NK-92 (cell line): ENCODE data around the gene FSCN2.

Experiments
- DNase-seq: peaks from one replicate; lab custom pipeline; 2025; ENCODE audit not compliant: unreplicated experiment; lab: John Stamatoyannopoulos, UW

FSCN2 gene

GRCh38 chr17:81489998-81490992 lies 37.9 kb upstream of the FSCN2 start:
- DNase-seq, result no peak

DNA sequence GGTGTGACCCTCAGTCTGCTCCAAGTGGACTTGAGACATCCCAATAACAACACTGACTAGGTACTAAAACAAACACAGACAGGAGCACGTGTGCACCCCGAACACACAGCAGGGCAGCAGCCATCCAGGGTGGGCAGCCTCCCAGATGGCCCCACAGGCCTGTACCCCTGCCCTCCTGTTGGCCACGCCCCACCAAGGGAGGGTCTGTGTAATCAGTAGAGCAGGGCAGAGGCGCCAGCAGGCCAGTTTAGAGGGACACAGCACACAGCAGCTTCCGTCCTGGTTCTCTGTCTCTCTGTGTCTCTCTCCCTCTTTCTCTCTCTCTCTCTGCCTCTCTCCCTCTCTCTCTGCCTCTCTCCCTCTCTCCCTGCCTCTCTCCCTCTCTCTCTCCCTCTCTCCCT lies 37.0 kb upstream of the FSCN2 start:
- no peak for DNase-seq

DNA sequence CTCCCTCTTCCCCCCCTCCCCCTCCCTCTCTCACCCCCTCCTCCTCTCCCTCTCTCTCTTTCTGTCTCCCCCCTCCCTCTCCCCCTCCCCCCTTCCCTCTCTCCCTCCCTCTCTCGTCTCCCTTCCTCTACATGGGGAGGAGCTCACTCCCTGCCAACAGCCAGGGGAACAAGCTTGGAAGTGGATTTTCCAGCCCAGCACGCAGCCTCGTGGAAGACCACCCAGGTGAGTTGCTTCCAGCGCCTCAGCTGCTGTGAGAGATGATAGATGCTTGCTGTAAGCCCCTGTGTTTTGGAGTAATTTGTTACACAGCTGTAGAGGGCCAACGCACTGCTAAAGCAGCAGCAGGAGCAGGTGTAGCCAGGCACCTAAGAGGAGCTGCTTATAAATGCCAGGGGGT lies 36.4 kb upstream of the FSCN2 start:
- DNase-seq, result no peak

- DNase-seq, result no peak
Measured at GRCh38 chr17:81492202-81492601, 36.0 kb upstream of the FSCN2 start.

- no peak for DNase-seq
Measured at GRCh38 chr17:81492706-81493105, 35.5 kb upstream of the FSCN2 start.

- DNase-seq, result no peak
Measured at GRCh38 chr17:81493198-81494038, 34.8 kb upstream of the FSCN2 start.

GRCh38 chr17:81494626-81495377 lies 33.4 kb upstream of the FSCN2 start:
- no peak for DNase-seq

DNA sequence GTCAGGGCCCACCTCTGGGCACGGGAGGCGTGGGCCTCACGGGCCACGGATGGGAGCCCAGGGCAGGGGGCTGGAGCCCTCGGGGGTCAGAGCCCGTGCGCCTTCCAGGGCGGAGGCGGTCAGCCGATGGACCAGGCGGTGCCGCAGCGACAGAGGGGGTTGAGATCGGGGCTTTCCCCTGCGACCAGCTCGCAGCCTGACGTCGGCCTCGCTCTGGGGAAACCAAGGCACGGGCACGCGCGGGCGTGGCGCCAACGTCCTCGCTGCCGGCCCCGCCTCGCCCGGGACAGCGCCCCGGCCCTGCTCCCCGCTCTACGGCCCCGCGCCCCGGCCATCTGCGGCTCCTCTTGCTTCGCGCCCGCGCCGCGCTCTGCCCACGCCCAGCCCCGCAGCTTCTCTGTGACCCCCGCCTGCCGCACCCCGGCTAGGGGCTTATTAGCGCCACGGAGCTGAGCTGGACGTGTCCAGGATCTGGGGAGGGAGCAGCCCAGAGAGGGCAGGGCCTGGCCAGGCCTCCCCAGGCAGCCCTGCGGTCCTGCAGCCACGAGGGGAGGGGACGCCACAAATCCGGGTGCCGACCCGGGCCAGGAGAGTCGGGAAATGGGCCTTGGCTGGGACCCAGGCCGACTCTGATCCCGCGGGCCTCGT lies 29.1 kb upstream of the FSCN2 start:
- no peak for DNase-seq

GRCh38 chr17:81499601-81499970 lies 28.6 kb upstream of the FSCN2 start:
- DNase-seq, result no peak

DNA sequence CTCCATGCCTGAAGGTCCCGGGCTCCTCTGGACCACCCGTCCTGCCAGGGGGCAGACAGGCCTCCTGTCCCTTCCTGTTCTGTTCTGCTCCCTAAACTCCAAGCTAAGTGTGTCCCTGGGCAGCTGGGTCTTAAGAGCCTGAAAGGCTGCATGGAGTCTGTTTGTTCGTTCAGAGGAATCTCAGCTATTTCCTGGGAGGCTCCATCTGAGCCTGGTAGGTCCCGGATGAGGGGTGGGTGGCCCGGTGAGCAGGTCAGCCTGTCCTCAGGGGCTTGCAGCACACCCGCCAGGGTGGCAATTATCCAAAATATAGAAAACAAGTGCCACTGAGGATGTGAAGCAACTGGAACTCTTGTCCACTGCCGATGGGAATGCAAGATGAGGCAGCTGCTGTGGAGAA lies 28.1 kb upstream of the FSCN2 start:
- DNase-seq, result no peak

DNA sequence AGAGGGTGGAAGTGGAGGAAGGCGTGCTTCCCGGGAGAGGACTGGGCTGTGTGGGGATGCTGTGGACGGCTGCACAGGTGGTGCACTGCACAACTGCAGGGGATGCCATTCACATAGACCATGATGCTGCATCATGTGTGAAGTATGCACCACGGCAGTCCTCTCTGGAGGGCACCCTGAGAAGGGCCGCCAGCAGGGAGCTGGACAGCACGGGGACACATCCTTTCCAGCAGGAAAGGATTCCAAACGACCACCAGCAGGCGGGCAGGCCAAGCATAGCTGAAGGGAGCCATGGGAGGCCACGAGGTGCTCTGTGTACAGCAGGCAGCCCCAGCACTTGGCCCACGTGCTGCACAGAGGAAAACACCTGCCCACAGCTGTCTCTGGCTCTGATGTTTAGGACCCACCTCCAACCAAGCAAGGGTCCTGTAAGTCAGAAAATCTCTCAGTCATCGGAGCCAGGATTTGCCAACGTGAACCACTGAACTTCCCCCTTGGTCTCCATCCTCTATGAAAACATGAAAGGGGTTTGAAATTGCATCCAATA lies 25.6 kb upstream of the FSCN2 start:
- DNase-seq, result no peak

DNA sequence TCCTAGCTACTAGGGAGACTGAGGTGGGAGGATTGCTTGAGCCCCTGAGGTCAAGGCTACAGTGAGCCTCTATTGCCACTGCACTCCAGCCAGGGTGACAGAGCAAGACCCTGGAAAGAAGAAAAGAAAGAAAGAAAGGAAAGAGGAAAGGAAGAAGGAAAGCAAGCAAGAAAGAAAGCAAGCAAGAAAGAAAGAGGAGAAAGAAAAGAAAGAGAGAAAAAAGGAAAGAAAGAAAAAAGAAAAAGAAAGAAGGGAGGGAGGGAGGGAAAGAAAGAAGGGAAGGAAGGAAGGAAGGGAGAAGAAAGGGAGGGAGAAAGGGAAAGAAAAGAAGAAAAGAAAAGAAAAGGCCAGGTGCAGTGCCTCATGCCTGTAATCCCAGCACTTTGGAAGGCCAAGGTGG lies 24.6 kb upstream of the FSCN2 start:
- no peak for DNase-seq

DNA sequence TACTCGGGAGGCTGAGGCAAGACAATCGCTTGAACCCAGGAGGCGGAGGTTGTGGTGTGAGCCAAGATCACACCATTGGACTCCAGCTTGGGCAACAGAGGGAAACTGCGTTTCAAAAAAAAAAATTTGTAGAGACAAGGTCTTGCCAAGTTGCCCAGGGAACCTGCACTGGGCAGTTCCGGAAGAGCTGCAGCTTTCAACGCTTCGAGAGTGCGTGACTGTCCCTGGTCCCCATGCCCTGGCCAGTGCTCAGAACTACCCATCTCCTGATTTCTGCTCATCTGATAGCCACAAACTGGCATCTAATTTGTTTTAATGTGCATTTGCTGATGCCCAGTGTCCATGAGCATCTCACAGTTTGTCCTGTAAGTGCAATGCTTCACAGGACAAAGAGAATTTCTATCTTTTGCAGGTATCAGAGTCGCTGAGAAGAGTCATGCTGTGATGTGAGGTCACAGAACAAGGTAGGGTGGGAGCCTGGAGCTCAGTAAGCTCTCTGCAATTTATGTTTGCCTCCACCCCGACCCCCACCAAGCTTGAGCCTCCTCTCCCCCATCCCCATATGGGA lies 19.5 kb upstream of the FSCN2 start:
- no peak for DNase-seq

GRCh38 chr17:81509207-81509971 lies 18.8 kb upstream of the FSCN2 start:
- no peak for DNase-seq

DNA sequence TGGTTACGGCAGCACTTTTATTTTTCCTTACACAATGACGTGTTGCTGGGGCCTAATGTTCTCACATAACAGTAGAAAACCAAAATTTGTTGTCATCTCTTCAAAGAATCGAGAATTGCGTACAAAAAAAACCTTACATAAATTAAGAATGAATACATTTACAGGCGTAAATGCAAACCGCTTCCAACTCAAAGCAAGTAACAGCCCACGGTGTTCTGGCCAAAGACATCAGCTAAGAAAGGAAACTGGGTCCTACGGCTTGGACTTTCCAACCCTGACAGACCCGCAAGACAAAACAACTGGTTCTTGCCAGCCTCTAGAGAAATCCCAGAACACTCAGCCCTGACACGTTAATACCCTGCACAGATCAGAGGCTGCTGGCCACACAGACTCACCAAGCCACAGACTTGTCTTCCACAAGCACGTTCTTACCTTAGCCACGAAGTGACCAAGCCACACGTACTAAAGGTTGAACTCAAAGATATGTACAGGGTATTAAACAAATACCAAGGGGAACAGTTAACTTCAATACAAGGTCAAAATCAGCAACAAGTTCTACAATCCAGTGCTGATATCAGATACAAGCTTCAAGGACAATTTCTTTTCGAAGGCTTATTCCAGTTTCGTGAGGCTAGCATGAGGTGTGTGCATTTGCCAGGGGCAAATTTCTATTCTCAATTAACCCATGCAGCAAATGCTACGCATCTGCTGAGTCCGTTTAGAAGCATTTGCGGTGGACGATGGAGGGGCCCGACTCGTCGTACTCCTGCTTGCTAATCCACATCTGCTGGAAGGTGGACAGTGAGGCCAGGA lies 18.0 kb upstream of the FSCN2 start:
- no peak for DNase-seq

DNA sequence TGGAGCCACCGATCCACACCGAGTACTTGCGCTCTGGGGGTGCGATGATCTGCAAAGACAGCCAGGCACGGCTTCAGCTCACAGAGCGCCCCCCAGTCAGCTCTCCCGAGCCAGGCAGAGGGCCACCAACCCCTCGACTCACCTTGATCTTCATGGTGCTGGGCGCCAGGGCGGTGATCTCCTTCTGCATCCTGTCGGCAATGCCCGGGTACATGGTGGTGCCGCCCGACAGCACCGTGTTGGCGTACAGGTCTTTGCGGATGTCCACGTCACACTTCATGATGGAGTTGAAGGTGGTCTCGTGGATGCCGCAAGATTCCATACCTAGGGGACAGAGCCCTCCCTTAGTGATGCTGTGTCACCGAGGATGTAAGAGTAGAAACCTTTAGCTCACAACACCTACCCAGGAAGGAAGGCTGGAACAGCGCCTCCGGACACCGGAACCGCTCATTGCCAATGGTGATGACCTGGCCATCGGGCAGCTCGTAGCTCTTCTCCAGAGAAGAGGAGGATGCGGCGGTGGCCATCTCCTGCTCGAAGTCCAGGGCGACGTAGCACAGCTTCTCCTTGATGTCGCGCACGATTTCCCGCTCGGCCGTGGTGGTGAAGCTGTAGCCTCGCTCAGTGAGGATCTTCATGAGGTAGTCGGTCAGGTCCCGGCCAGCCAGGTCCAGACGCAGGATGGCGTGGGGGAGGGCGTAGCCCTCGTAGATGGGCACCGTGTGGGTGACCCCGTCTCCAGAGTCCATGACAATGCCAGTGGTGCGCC lies 17.2 kb upstream of the FSCN2 start:
- no peak for DNase-seq

DNA sequence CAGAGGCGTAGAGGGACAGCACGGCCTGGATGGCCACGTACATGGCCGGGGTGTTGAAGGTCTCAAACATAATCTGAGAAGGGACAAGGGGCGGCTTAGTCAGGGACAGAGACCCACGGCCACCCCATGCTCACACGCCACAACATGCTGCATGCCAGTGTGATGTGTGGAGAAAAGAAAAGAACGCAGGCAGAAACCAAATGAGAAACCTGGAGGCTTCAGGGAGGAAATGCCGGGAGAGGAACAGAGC lies 16.7 kb upstream of the FSCN2 start:
- DNase-seq, result no peak
